ENCODE data around the gene IFRD2.
A peak's percentile ranks its signal among the peaks of the same experiment; 100 is the strongest.

IFRD2 gene

DNA sequence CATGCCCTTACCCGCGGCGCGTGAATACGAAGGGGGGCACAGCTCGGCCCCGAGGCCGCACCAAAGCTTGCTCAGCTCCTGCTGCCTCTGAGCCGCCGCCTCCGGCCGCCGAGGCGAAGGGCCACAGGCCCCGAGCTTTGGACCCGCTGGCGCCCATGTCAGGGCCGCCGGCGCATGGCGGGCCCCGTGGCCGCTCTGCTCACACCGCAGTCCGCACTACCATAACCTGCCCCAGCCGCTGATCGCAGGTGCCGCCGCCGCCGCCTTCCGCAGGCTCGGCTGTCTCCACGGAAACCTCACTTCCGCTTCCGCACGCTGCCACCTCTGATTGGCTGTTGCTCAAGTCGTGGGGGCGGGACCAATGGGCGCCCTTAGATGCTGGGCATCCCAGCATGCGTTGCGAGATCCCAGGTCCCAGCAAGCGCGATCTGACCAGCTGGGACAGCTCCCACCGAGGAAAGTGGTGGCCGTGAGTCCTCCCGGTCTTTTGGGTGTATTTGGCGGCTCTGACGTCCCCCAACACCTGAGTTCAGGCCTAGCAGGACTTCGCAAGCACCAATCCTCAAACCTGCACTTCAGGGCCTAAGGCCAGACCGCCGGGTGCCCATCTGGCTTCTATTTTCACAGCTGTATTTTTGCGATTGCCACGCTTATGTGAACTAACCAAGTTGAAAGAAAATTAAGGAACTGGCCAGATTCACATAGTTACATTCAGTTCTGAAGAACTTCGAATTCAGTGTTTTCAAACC is 35.9 kb upstream of the IFRD2 start, which contains the start of gene TUSC2:
TSS of gene TUSC2 (minus strand) at position 281 of the 749 bp plus-strand sequence. CDS start at position 157, 124 bp downstream.
- TF ChIP-seq, protein P1, sequence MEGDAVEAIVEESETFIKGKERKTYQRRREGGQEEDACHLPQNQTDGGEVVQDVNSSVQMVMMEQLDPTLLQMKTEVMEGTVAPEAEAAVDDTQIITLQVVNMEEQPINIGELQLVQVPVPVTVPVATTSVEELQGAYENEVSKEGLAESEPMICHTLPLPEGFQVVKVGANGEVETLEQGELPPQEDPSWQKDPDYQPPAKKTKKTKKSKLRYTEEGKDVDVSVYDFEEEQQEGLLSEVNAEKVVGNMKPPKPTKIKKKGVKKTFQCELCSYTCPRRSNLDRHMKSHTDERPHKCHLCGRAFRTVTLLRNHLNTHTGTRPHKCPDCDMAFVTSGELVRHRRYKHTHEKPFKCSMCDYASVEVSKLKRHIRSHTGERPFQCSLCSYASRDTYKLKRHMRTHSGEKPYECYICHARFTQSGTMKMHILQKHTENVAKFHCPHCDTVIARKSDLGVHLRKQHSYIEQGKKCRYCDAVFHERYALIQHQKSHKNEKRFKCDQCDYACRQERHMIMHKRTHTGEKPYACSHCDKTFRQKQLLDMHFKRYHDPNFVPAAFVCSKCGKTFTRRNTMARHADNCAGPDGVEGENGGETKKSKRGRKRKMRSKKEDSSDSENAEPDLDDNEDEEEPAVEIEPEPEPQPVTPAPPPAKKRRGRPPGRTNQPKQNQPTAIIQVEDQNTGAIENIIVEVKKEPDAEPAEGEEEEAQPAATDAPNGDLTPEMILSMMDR (IDR thresholded peaks at IDR 0.05; ENCODE audit: borderline replicate concordance, insufficient read depth, low read depth, low read length) = no peak
- peak within 1 kb of the TSS; percentile 81 for H3K4me3 ChIP-seq (ENCODE audit: low read depth, low read length)

DNA sequence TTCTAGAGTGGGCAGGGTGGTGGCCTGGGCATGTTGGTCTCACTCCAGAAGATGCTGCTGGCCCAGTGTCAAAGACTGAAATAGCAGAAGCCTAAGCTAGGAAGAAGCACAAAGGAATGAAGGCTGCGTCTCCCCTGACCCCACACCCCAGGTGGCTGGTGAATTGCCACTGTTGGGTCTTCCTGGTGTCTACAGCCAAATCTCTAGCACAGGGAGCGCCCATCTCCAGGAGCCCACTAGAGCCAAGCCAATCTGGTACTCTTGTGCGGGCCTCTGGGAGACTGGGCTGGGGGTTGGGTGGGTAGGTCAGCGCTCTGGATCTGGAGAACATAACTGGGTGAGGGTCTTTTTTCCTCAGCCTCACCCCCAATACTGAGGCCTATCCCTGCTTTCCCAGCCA is 34.9 kb upstream of the IFRD2 start:
- TF ChIP-seq, protein P1 (IDR thresholded peaks at IDR 0.05; ENCODE audit: borderline replicate concordance, insufficient read depth, low read depth, low read length) = no peak
- H3K4me3 ChIP-seq (ENCODE audit: low read depth, low read length) = peak overlapping the region; percentile 81

DNA sequence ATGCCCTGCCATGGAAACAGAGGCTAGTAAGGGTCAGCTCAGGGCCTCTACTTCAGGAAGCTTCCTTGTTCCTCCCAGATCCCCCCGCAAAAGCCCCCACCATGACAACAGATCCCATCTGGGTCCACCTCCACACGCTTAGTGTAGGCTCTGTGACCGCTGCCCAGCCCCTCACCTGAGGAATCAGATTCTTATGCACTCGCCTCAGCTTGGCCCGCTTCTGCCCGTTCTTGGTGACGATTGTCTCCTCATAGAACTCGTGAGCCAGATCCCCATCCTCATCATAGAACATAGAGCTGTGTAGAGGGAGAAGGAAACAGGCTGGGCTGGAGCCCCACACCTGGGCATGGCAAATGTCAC is 33.9 kb upstream of the IFRD2 start:
- TF ChIP-seq, protein P1 (IDR thresholded peaks at IDR 0.05; ENCODE audit: borderline replicate concordance, insufficient read depth, low read depth, low read length) = no peak
- no peak overlapping the region for H3K4me3 ChIP-seq (ENCODE audit: low read depth, low read length)

DNA sequence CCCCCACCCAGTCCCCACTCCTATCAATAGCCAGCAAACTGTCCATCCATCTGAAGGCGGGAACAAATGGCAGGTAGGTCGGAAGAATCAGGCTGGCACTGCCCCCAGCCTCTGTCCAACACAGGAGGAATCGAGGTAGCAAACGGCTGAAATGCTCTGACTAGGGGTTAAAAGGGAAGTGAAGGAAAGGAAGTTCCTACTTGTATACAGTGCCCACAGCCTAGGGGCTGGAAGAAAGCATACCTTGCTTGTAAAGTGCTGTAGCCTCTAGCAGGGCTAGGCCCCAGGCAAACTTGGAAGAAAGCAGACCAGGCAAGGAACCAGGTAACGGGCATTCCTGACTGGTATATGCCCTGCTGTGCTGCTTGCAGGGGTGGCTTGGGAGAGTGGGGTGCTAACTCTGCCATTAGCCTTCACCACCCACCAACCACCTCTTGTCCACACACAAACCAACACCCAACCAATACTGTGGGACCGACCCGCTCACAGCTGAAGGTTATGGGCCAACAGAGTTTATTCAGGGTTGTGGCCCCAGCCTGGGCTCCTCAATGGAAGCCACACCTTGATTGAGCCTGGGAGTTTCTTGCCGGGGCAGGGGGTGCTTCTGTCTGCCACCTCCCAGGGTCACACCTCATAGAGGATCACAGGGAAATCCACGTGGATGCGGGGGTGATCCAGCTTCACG is 33.4 kb upstream of the IFRD2 start:
- TF ChIP-seq, protein P1 (IDR thresholded peaks at IDR 0.05; ENCODE audit: borderline replicate concordance, insufficient read depth, low read depth, low read length) = no peak
- no peak overlapping the region for H3K4me3 ChIP-seq (ENCODE audit: low read depth, low read length)

DNA sequence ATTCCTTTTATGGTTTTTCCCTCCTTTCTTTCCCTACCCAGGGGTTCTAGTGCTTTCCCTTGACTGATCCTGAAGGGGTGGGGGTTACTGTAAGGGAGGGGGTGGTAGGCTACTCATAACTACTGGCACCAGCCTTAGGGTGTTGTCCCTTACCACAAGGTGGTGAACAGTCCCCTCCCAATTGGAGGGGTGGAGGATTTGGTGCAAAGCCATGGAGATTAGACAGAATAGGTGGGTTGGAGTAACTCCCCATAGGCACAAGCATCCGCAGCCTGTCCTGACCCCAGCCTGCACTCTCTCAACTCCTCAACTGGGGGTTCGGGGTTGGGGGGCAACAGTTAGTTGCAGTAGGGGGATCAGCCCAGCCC is 32.9 kb upstream of the IFRD2 start:
- TF ChIP-seq, protein P1 (IDR thresholded peaks at IDR 0.05; ENCODE audit: borderline replicate concordance, insufficient read depth, low read depth, low read length) = no peak
- no peak overlapping the region for H3K4me3 ChIP-seq (ENCODE audit: low read depth, low read length)

DNA sequence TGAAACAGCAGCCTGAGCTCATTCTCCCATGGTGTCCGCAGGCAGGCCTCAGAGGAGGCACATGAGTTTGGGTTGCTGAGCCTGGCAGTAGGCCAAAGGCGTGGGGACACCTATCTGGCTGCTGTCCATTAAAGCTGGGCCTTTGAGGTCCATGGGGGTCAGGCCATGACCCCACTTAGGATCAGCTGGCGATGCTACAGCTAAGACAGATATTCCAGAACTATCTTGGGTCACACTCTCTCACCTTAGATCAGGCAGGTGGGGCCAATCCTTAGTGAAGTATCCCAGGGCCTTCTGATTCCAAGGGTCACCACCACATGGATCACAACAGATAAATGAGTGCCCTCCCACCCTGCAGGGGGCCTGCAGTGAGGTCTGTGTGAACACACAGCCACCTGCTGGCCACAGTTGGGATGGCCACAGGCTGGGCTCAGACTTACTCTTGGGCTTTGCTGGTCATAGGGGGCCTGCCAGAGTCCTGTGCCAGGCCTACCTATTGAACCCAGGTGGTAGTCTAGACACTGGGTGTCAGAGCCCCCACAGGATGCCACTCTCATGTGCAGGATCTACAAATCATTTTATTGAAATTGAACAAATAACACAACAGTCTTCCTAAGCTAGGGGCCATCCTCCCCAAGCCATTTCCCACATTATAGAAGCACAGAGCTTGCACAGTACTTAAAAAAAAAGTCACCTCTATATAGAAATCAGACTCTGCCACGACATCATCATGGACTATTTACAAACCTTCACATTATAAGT is 32.3 kb upstream of the IFRD2 start:
- no peak overlapping the region for H3K4me3 ChIP-seq (ENCODE audit: low read depth, low read length)
- TF ChIP-seq, protein P1 (IDR thresholded peaks at IDR 0.05; ENCODE audit: borderline replicate concordance, insufficient read depth, low read depth, low read length) = peak; percentile 85

Measured in GM12875 (cell line).